ENCODE results near the gene SUN3. TPM values are rescaled to one million over a fixed set of nuclear protein-coding genes. Genes with fewer than 3 reads are reported as not detected.
"Not testable (repeated sequence)": the region's sequence is repeated elsewhere in the genome, so short reads cannot be mapped to it uniquely, and the experiment has no call there.

SUN3 gene
- total and polyA plus RNA-seq, 2 donors = not detected

DNA sequence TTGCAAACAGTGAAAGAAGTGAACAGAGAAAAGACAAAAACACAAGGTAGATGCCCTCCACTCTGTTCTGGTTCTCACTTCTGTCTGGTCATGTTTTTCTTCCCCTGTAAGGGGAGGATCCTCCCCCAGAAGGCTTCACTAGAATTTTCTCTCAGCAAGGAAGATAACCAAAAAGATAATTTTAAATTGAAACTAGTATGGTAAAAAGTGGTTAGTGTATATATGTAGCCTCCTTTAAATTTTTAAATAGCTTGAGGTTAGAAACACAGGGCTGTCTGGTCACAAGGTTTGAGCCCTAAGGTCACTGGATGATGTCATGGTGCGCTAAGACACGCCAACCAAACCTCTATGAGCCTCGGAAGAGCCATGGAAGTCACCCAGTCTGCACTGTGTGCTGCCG, 75.1 kb downstream of the SUN3 start:
- no peak for DNase-seq (ENCODE audit: extremely low spot score)
- WGBS = 89% methylated on average over 4 of the region's 4 CpGs
- no peak overlapping the region for H3K27ac ChIP-seq (ENCODE audit: low read depth)
- no peak overlapping the region for H3K4me3 ChIP-seq (ENCODE audit: low read depth, low read length)
- H3K36me3 ChIP-seq (ENCODE audit: insufficient read depth) = no peaks in the 10 kb centered on the region
- no peaks in the 10 kb centered on the region for H3K4me1 ChIP-seq (ENCODE audit: insufficient read depth)

DNA sequence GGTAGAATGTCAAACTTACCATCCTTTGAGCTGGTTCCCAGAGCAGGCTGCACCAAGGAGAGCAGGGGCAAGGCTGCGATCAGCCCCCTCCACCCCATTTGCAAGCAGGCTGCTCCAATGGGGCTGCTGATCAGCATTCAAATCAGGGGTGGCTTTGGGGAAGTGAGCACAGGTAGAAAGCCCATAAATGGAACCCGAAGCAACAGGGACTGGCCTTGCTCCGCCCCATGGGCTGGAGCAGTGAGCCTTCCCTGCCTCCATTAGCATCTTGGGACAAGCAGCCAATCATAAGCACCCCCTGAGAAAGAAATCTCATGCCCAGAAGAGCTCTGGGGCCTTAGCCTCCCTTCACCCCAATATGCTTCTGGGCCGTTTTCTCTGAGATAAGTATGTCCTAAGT, 76.7 kb downstream of the SUN3 start:
- H3K4me1 ChIP-seq (ENCODE audit: insufficient read depth) = no peaks in the 10 kb centered on the region
- no peaks in the 10 kb centered on the region for H3K36me3 ChIP-seq (ENCODE audit: insufficient read depth)
- H3K4me3 ChIP-seq (ENCODE audit: low read depth, low read length) = no peak overlapping the region
- WGBS = 78% methylated on average over 4 of the region's 4 CpGs
- no peak for DNase-seq (ENCODE audit: extremely low spot score)
- H3K27ac ChIP-seq (ENCODE audit: low read depth) = no peak overlapping the region

GRCh38 chr7:47951374-47951773, 77.5 kb downstream of the SUN3 start:
- Histone ChIP-seq H3K4me3 (ENCODE audit: low read depth, low read length) (no peak overlapping the region), H3K27ac (ENCODE audit: low read depth) (no peak overlapping the region)

GRCh38 chr7:47950714-47951113, 78.2 kb downstream of the SUN3 start:
- 63% methylated on average over 11 of the region's 11 CpGs for WGBS
- no peak overlapping the region for H3K27ac ChIP-seq (ENCODE audit: low read depth)
- no peaks in the 10 kb centered on the region for H3K4me1 ChIP-seq (ENCODE audit: insufficient read depth)
- DNase-seq (ENCODE audit: extremely low spot score) = no peak
- H3K4me3 ChIP-seq (ENCODE audit: low read depth, low read length) = no peak overlapping the region
- H3K36me3 ChIP-seq (ENCODE audit: insufficient read depth) = no peaks in the 10 kb centered on the region

More at GRCh38 chr7:47951374-47951773, 77.5 kb downstream of the SUN3 start:
- Histone ChIP-seq H3K36me3 (ENCODE audit: insufficient read depth) (no peaks in the 10 kb centered on the region), H3K4me1 (ENCODE audit: insufficient read depth) (no peaks in the 10 kb centered on the region)
- DNase-seq (ENCODE audit: extremely low spot score) = no peak

GRCh38 chr7:47949703-47950102, 79.2 kb downstream of the SUN3 start:
- no peak for DNase-seq (ENCODE audit: extremely low spot score)
- no peak overlapping the region for H3K4me3 ChIP-seq (ENCODE audit: low read depth, low read length)
- H3K36me3 ChIP-seq (ENCODE audit: insufficient read depth) = no peaks in the 10 kb centered on the region
- WGBS = 80% methylated on average over 4 of the region's 4 CpGs
- no peaks in the 10 kb centered on the region for H3K4me1 ChIP-seq (ENCODE audit: insufficient read depth)
- no peak overlapping the region for H3K27ac ChIP-seq (ENCODE audit: low read depth)

GRCh38 chr7:47948141-47948790, 80.6 kb downstream of the SUN3 start, which contains the start of gene PKD1L1:
Gene PKD1L1 (minus strand): TSS chr7:47948466. CDS start chr7:47948440, 26 bp downstream.
- Histone ChIP-seq H3K4me1 (ENCODE audit: insufficient read depth) (no peaks in the 10 kb centered on the region), H3K27ac (ENCODE audit: low read depth) (no peak within 1 kb of the TSS), H3K4me3 (ENCODE audit: low read depth, low read length) (no peak within 1 kb of the TSS), H3K36me3 (ENCODE audit: insufficient read depth) (no peaks in the 10 kb centered on the region)
- WGBS = 76% methylated on average over 7 of the region's 7 CpGs
- DNase-seq (ENCODE audit: extremely low spot score) = no peak

- DNase-seq (ENCODE audit: extremely low spot score) = no peak
- no peaks in the 10 kb centered on the region for H3K4me1 ChIP-seq (ENCODE audit: insufficient read depth)
- 96% methylated on average over 7 of the region's 7 CpGs for WGBS
- no peaks in the 10 kb centered on the region for H3K36me3 ChIP-seq (ENCODE audit: insufficient read depth)
- no peak overlapping the region for H3K27ac ChIP-seq (ENCODE audit: low read depth)
- no peak overlapping the region for H3K4me3 ChIP-seq (ENCODE audit: low read depth, low read length)
Observed at GRCh38 chr7:47947355-47947749, 81.6 kb downstream of the SUN3 start.

DNA sequence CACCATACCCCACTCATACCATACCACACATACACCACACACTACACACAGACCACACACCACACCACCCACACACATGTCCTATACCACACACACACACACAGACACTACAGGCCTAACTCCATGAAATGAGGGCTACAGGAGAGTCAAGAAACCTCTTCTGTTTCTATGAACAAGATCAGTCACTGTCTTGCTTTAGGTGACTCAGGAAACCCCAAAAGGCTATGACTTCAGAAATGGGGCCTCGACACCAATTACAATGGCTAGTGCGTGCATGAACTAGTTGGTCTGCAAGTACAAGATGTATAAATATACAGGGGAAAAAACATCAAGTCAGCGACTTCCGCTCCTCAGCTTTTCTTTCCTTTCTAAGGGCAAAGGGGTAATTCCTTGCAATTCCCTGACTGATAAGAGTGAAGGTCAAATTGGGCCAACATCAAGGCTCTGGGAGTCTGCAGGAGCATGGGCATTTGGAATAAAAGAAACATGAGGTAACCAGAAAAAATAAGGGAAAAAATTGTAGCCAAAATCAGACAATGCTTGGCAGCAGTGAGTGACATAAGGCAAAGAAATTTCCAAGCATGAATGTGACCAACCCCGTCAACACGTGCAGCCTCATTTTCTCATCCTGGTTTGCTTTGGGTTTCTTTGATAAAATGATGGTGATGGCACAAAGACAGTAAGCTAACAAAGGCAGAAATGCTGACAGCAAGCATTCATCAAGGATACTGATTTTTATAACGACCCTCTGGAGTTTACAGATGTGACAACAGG, 82.1 kb downstream of the SUN3 start:
- 79% methylated on average over 7 of the region's 7 CpGs for WGBS
- H3K4me3 ChIP-seq (ENCODE audit: low read depth, low read length) = no peak overlapping the region

GRCh38 chr7:47945261-47946015, 83.5 kb downstream of the SUN3 start:
- no peaks in the 10 kb centered on the region for H3K36me3 ChIP-seq (ENCODE audit: insufficient read depth)
- no peaks in the 10 kb centered on the region for H3K4me1 ChIP-seq (ENCODE audit: insufficient read depth)
- H3K27ac ChIP-seq (ENCODE audit: low read depth) = no peak overlapping the region
- peak; percentile 40 for DNase-seq (ENCODE audit: extremely low spot score)
- 47% methylated on average over 8 of the region's 8 CpGs for WGBS
- H3K4me3 ChIP-seq (ENCODE audit: low read depth, low read length) = no peak overlapping the region

More for the DNA sequence above, 82.1 kb downstream of the SUN3 start:
- H3K4me1 ChIP-seq (ENCODE audit: insufficient read depth) = no peaks in the 10 kb centered on the region
- no peak overlapping the region for H3K27ac ChIP-seq (ENCODE audit: low read depth)
- H3K36me3 ChIP-seq (ENCODE audit: insufficient read depth) = no peaks in the 10 kb centered on the region
- no peak for DNase-seq (ENCODE audit: extremely low spot score)

- H3K36me3 ChIP-seq (ENCODE audit: insufficient read depth) = no peaks in the 10 kb centered on the region
- no peak overlapping the region for H3K4me3 ChIP-seq (ENCODE audit: low read depth, low read length)
- WGBS = 77% methylated on average over 12 of the region's 12 CpGs
- no peak for DNase-seq (ENCODE audit: extremely low spot score)
- no peaks in the 10 kb centered on the region for H3K4me1 ChIP-seq (ENCODE audit: insufficient read depth)
- no peak overlapping the region for H3K27ac ChIP-seq (ENCODE audit: low read depth)
Observed at GRCh38 chr7:47944536-47945260, 84.2 kb downstream of the SUN3 start.

- Histone ChIP-seq H3K4me3 (ENCODE audit: low read depth, low read length) (no peak overlapping the region), H3K4me1 (ENCODE audit: insufficient read depth) (no peaks in the 10 kb centered on the region), H3K27ac (ENCODE audit: low read depth) (no peak overlapping the region), H3K36me3 (ENCODE audit: insufficient read depth) (no peaks in the 10 kb centered on the region)
- WGBS = 89% methylated on average over 8 of the region's 8 CpGs
- DNase-seq (ENCODE audit: extremely low spot score) = no peak
Observed at GRCh38 chr7:47943676-47944474, 85.0 kb downstream of the SUN3 start.

DNA sequence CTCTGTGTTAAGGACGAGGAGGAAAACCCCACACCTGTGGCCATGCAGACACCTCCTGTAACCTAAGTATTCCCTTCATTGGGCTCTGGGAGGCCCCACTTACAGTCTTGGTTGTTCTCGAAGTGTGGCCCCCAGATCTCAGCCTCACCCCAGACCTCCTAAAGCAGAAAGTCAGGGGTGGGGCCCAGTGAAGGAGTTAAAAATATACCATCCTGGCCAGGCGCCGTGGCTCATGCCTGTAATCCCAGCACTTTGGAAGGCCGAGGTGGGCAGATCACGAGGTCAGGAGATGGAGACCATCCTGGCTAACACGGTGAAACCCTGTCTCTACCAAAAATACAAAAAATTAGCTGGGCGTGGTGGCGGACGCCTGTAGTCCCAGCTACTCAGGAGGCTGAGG, 86.3 kb downstream of the SUN3 start:
- DNase-seq (ENCODE audit: extremely low spot score); H3K27ac ChIP-seq (ENCODE audit: low read depth); H3K4me1 ChIP-seq (ENCODE audit: insufficient read depth); H3K4me3 ChIP-seq (ENCODE audit: low read depth, low read length); H3K36me3 ChIP-seq (ENCODE audit: insufficient read depth): not testable (repeated sequence)
- WGBS = 77% methylated on average over 10 of the region's 10 CpGs

DNA sequence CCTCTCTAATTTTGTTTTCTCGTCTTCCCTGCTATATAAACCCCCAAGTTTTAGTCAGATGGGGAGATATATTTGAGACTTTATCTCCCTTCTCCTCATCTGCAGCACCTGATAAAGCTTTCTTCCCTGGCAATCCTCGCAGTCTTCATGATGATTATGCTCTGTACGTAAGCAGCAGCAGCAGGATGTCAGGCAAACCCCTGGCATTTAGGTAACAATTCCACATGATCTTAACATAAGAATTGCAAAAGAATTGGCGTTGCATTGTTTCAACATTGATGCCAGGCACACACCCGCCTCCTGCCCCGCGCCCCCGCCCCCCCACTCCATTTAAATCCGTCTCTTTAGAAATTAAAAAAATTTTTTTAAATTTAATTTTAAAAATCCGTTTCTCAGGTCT, 86.8 kb downstream of the SUN3 start:
- DNase-seq (ENCODE audit: extremely low spot score) = no peak
- H3K4me3 ChIP-seq (ENCODE audit: low read depth, low read length) = no peak overlapping the region
- no peaks in the 10 kb centered on the region for H3K36me3 ChIP-seq (ENCODE audit: insufficient read depth)
- 87% methylated on average over 10 of the region's 10 CpGs for WGBS
- H3K27ac ChIP-seq (ENCODE audit: low read depth) = peak overlapping the region; percentile 27
- H3K4me1 ChIP-seq (ENCODE audit: insufficient read depth) = no peaks in the 10 kb centered on the region

All from urinary bladder (tissue), 4 donors.